H9 (cell line): ENCODE data around the gene LEFTY2. TPM values are rescaled to one million over a fixed set of nuclear protein-coding genes. Genes with fewer than 3 reads are reported as not detected.

Experiments used
- DNase-seq: peaks from one replicate; pipeline ENCODE4 v3.0.0-alpha.2; 2017
- H2AFZ ChIP-seq: one replicate; pipeline ENCODE4 v1.6.1; 2013; ENCODE audit warnings: mild to moderate bottlenecking, low read length, control low read depth, moderate library complexity
- H2AK5ac ChIP-seq: 2 replicates; pipeline ENCODE4 v1.6.1; 2013; ENCODE audit warnings: low read length, control low read depth, mixed read lengths; ENCODE audit not compliant: insufficient read length
- H2BK120ac ChIP-seq: one replicate; pipeline ENCODE4 v1.6.1; 2013; ENCODE audit warnings: low read depth, mild to moderate bottlenecking, low read length, control low read depth, inconsistent platforms; ENCODE audit not compliant: poor library complexity, severe bottlenecking
- H2BK12ac ChIP-seq: 2 replicates; pipeline ENCODE4 v1.6.1; 2013; ENCODE audit warnings: low read length, control low read depth, mixed read lengths, low read depth; ENCODE audit not compliant: insufficient read length
- H2BK15ac ChIP-seq: 2 replicates; pipeline ENCODE4 v1.6.1; 2013; ENCODE audit warnings: low read depth, low read length, control low read depth
- H2BK20ac ChIP-seq: one replicate; pipeline ENCODE4 v1.6.1; 2013; ENCODE audit warnings: low read depth, mild to moderate bottlenecking, low read length, control low read depth, inconsistent platforms; ENCODE audit not compliant: poor library complexity, severe bottlenecking
- H2BK5ac ChIP-seq: 2 replicates; pipeline ENCODE4 v1.6.1; 2013; ENCODE audit warnings: low read length, control low read depth, mixed read lengths; ENCODE audit not compliant: insufficient read length
- H3K14ac ChIP-seq: 2 replicates; pipeline ENCODE4 v1.6.1; 2013; ENCODE audit warnings: low read length, control low read depth; ENCODE audit not compliant: insufficient read depth
- H3K18ac ChIP-seq: 2 replicates; pipeline ENCODE4 v1.6.1; 2013; ENCODE audit warnings: low read depth, mild to moderate bottlenecking, mixed read lengths, low read length, control low read depth; ENCODE audit not compliant: insufficient read length
- H3K23ac ChIP-seq: 2 replicates; pipeline ENCODE4 v1.6.1; 2013; ENCODE audit warnings: low read length, control low read depth, mixed read lengths, low read depth; ENCODE audit not compliant: insufficient read length
- H3K23me2 ChIP-seq: 2 replicates; pipeline ENCODE4 v1.6.1; 2013; ENCODE audit warnings: low read depth, mild to moderate bottlenecking, mixed read lengths, low read length, control low read depth; ENCODE audit not compliant: insufficient read length, poor library complexity, severe bottlenecking
- H3K27ac ChIP-seq: 2 replicates; pipeline ENCODE4 v1.5.1; 2013; ENCODE audit warnings: low read length, control low read depth, mixed read lengths, low read depth; ENCODE audit not compliant: insufficient read length
- H3K27me3 ChIP-seq: 2 replicates; pipeline ENCODE4 v1.6.1; 2013; ENCODE audit warnings: low read length, control low read depth, inconsistent platforms; ENCODE audit not compliant: insufficient read depth
- H3K4ac ChIP-seq: 2 replicates; pipeline ENCODE4 v1.6.1; 2013; ENCODE audit warnings: low read depth, mild to moderate bottlenecking, control low read depth, inconsistent platforms, low read length, moderate library complexity
- H3K4me1 ChIP-seq: 2 replicates; pipeline ENCODE4 v1.6.1; 2013; ENCODE audit warnings: low read length, control low read depth, inconsistent platforms; ENCODE audit not compliant: insufficient read depth
- H3K4me2 ChIP-seq: 2 replicates; pipeline ENCODE4 v1.6.1; 2013; ENCODE audit warnings: low read length, control low read depth, mixed read lengths; ENCODE audit not compliant: insufficient read length, insufficient read depth
- H3K56ac ChIP-seq: 2 replicates; pipeline ENCODE4 v1.6.1; 2013; ENCODE audit warnings: low read depth, mild to moderate bottlenecking, mixed read lengths, low read length, control low read depth; ENCODE audit not compliant: insufficient read length
- H3K79me1 ChIP-seq: 2 replicates; pipeline ENCODE4 v1.6.1; 2013; ENCODE audit warnings: low read depth, mild to moderate bottlenecking, moderate library complexity, low read length, control low read depth, inconsistent platforms; ENCODE audit not compliant: insufficient read depth, poor library complexity, severe bottlenecking
- H3K79me2 ChIP-seq: 2 replicates; pipeline ENCODE4 v1.6.1; 2013; ENCODE audit warnings: low read length, control low read depth, inconsistent platforms; ENCODE audit not compliant: insufficient read depth
- H3K9ac ChIP-seq: 2 replicates; pipeline ENCODE4 v1.6.1; 2013; ENCODE audit warnings: low read length, control low read depth, mixed read lengths; ENCODE audit not compliant: insufficient read length; ENCODE audit errors: extremely low read depth
- H3K9me3 ChIP-seq: one replicate; pipeline ENCODE4 v1.6.1; 2013; ENCODE audit warnings: low read depth, low read length, inconsistent platforms; ENCODE audit not compliant: control insufficient read depth
- H3T11ph ChIP-seq: one replicate; pipeline ENCODE4 v1.6.1; 2013; ENCODE audit warnings: mild to moderate bottlenecking, low read length, control low read depth, inconsistent platforms
- H4K20me1 ChIP-seq: one replicate; pipeline ENCODE4 v1.6.1; 2013; ENCODE audit not compliant: control insufficient read depth, insufficient read length, insufficient read depth
- H4K5ac ChIP-seq: 2 replicates; pipeline ENCODE4 v1.6.1; 2013; ENCODE audit warnings: low read depth, mild to moderate bottlenecking, mixed read lengths, low read length, control low read depth; ENCODE audit not compliant: insufficient read length
- H4K8ac ChIP-seq: replicated peaks from 2 replicates; pipeline ENCODE4 v1.6.1; 2013; ENCODE audit warnings: low read length, control low read depth, mixed read lengths, low read depth; ENCODE audit not compliant: insufficient read length
- H4K91ac ChIP-seq: 2 replicates; pipeline ENCODE4 v1.6.1; 2013; ENCODE audit warnings: low read depth, mild to moderate bottlenecking, moderate library complexity, mixed read lengths, low read length, control low read depth; ENCODE audit not compliant: insufficient read length
- H3K27ac Mint-ChIP-seq, 3 experiments: 2 replicates in 2 of 3; 3 replicates in 1 of 3; pipeline ENCODE4 v1.8.0; 2020 to 2021; ENCODE audit warnings: mixed read lengths in 3 of 3, mild to moderate bottlenecking in 1 of 3, moderate library complexity in 1 of 3
- H3K27me3 Mint-ChIP-seq: 2 replicates; pipeline ENCODE4 v1.8.0; 2021; ENCODE audit warnings: low read depth, mild to moderate bottlenecking, moderate library complexity, mixed read lengths
- H3K36me3 Mint-ChIP-seq, 3 experiments: 2 replicates in 2 of 3; 3 replicates in 1 of 3; pipeline ENCODE4 v1.8.0; 2020 to 2021; ENCODE audit warnings: low read depth in 3 of 3, mixed read lengths in 3 of 3; ENCODE audit not compliant: insufficient read depth in 1 of 3
- H3K4me1 Mint-ChIP-seq, 2 experiments: 2 replicates each; pipeline ENCODE4 v1.8.0; 2020; ENCODE audit warnings: mixed read lengths in 2 of 2
- H3K4me3 Mint-ChIP-seq, 2 experiments: 2 replicates in 1 of 2; 3 replicates in 1 of 2; pipeline ENCODE4 v1.8.0; 2020 to 2021; ENCODE audit warnings: mild to moderate bottlenecking in 2 of 2, mixed read lengths in 2 of 2, moderate library complexity in 1 of 2
- H3K9me3 Mint-ChIP-seq, 2 experiments: 2 replicates in 1 of 2; 3 replicates in 1 of 2; pipeline ENCODE4 v1.8.0; 2020; ENCODE audit warnings: mild to moderate bottlenecking in 2 of 2, mixed read lengths in 2 of 2, moderate library complexity in 1 of 2
- WGBS: extraction: QIAGEN DNeasy Blood & Tissue Kit; methylation state at CpG from one replicate; pipeline ENCODE4 v1.1.7; 2013; ENCODE audit warnings: missing lambda C conversion rate, low lambda C conversion rate, mixed read lengths; ENCODE audit not compliant: insufficient read length; ENCODE audit errors: extremely low coverage; 5-methylcytosine and 5-hydroxymethylcytosine counted together
- total RNA-seq: library from RNA; stranded (reverse); gene quantifications from 2 replicates; pipeline ENCODE4 v1.2.1, GENCODE V29; 2021
- TF ChIP-seq, protein P1 (sequence below): fragments of 200-600 bp; sonication (generic); conservative IDR thresholded peaks from 3 replicates; pipeline ENCODE4 v1.8.0; 2021; ENCODE audit warnings: antibody characterized with exemption, mild to moderate bottlenecking

Gene LEFTY2
- total RNA-seq, 1 experiment from 2014 or later: 16.3 TPM

DNA sequence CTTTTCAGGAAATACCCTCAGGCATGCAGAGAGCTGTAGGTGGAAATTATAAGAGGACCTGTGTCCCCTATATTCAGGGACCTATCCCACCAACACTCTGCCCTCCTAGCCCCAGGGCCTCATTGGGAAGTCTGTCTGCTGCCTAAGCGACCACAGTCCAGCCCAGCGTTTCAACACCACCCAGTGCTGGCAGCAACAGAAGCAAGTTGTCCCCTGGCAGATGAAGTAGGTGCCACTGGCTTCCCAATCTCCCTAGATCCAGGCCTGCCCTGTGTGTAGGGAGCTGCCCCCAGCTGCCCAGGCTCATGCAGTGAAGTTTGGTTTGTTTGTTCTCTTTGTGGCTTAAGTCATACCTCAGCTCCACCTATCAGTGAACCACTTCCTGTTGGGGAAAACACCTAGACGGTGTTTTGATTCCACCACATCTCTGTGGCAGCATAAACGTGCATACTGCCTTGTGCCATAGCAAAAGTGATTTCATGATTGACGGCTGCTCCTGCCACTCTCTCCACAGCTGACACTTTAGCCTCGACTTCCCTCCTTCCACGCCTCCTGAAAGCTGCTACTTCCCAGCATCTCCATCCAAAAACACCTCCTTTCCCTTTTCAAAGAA is 44.0 kb downstream of the LEFTY2 start:
- H3K18ac ChIP-seq: no peak overlapping the region
- no peak overlapping the region for H3T11ph ChIP-seq
- no peak overlapping the region for H3K23ac ChIP-seq
- no peak overlapping the region for H4K8ac ChIP-seq
- no peak overlapping the region for H2AFZ ChIP-seq
- Mint-ChIP-seq H3K4me3 (peak overlapping the region in 1 of 2 experiments; percentile 21; a peak in 2 of 5 replicates), H3K27ac (peak overlapping the region in 2 of 3 experiments; percentile 49 to 91; a peak in 3 of 7 replicates), H3K9me3 (no peaks in the 10 kb centered on the region; a peak in 2 of 5 replicates), H3K4me1 (peaks cover 38 to 40% of the 10 kb centered on the region in 2 experiments), H3K27me3 (peaks cover 2% of the 10 kb centered on the region), H3K36me3 (no peaks in the 10 kb centered on the region; a peak in 1 of 7 replicates)
- no peak overlapping the region for H4K5ac ChIP-seq
- H3K79me2 ChIP-seq: no peaks in the 10 kb centered on the region
- no peaks in the 10 kb centered on the region for H3K79me1 ChIP-seq
- no peak overlapping the region for H2BK20ac ChIP-seq
- H2AK5ac ChIP-seq: no peak overlapping the region
- H3K4me2 ChIP-seq: no peak overlapping the region
- no peak overlapping the region for H2BK15ac ChIP-seq
- no peak overlapping the region for H3K9ac ChIP-seq
- H3K56ac ChIP-seq: no peak overlapping the region
- H3K9me3 ChIP-seq: no peaks in the 10 kb centered on the region
- H3K14ac ChIP-seq: no peak overlapping the region
- no peaks in the 10 kb centered on the region for H4K20me1 ChIP-seq
- no peak overlapping the region for H2BK5ac ChIP-seq
- peaks cover 12% of the 10 kb centered on the region; the same call in 1 of the 2 replicates for H3K4me1 ChIP-seq
- no peak overlapping the region for H2BK120ac ChIP-seq
- no peak overlapping the region for H3K27ac ChIP-seq
- TF ChIP-seq, protein P1, sequence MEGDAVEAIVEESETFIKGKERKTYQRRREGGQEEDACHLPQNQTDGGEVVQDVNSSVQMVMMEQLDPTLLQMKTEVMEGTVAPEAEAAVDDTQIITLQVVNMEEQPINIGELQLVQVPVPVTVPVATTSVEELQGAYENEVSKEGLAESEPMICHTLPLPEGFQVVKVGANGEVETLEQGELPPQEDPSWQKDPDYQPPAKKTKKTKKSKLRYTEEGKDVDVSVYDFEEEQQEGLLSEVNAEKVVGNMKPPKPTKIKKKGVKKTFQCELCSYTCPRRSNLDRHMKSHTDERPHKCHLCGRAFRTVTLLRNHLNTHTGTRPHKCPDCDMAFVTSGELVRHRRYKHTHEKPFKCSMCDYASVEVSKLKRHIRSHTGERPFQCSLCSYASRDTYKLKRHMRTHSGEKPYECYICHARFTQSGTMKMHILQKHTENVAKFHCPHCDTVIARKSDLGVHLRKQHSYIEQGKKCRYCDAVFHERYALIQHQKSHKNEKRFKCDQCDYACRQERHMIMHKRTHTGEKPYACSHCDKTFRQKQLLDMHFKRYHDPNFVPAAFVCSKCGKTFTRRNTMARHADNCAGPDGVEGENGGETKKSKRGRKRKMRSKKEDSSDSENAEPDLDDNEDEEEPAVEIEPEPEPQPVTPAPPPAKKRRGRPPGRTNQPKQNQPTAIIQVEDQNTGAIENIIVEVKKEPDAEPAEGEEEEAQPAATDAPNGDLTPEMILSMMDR: no peak
- H3K23me2 ChIP-seq: no peaks in the 10 kb centered on the region
- H3K27me3 ChIP-seq: no peaks in the 10 kb centered on the region
- DNase-seq: no peak
- no CpG with 5 or more reads among the region's 7 CpGs for WGBS
- H2BK12ac ChIP-seq: no peak overlapping the region
- H3K4ac ChIP-seq: no peak overlapping the region
- H4K91ac ChIP-seq: no peak overlapping the region
